Measurements from ENCODE around the gene ST8SIA5. TPM values are rescaled to one million over a fixed set of nuclear protein-coding genes. Genes with fewer than 3 reads are reported as not detected.

Gene ST8SIA5
- total RNA-seq, 2 experiments from 2014 or later, result not detected

DNA sequence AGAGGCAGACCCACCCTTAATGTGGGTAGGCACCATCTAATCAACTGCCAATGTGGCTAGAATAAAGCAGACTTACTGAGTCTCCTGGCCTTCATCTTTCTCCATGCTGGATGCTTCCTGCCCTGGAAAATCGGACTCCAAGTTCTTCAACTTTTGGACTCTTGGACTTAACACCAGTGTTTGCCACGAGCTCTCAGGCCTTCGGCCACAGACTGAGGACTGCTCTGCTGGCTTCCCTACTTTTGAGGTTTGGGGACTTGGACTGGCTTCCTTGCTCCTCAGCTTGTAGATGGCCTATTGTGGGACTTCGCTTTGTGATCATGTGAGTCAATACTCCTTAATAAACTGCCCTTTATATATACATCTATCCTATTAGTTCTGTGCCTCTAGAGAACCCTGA lies 21.9 kb downstream of the ST8SIA5 start:
- Mint-ChIP-seq H3K27ac (no peak overlapping the region), H3K9me3 (peaks cover 3% of the 10 kb centered on the region), H3K4me1 (ENCODE audit: low read depth) (no peaks in the 10 kb centered on the region), H3K27me3 (peaks cover 18% of the 10 kb centered on the region), H3K4me3 (no peak overlapping the region), H3K36me3 (ENCODE audit: low read depth) (no peaks in the 10 kb centered on the region)
- POLR2A ChIA-PET, result no interaction called here
- CTCF ChIA-PET, result no interaction called here
- DNase-seq (no peak), ATAC-seq (no peak)
- intact Hi-C loops (cut with micrococcal nuclease), result no loop called here
- TF ChIP-seq, protein P1, sequence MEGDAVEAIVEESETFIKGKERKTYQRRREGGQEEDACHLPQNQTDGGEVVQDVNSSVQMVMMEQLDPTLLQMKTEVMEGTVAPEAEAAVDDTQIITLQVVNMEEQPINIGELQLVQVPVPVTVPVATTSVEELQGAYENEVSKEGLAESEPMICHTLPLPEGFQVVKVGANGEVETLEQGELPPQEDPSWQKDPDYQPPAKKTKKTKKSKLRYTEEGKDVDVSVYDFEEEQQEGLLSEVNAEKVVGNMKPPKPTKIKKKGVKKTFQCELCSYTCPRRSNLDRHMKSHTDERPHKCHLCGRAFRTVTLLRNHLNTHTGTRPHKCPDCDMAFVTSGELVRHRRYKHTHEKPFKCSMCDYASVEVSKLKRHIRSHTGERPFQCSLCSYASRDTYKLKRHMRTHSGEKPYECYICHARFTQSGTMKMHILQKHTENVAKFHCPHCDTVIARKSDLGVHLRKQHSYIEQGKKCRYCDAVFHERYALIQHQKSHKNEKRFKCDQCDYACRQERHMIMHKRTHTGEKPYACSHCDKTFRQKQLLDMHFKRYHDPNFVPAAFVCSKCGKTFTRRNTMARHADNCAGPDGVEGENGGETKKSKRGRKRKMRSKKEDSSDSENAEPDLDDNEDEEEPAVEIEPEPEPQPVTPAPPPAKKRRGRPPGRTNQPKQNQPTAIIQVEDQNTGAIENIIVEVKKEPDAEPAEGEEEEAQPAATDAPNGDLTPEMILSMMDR (IDR thresholded peaks at IDR 0.05), result no peak

DNA sequence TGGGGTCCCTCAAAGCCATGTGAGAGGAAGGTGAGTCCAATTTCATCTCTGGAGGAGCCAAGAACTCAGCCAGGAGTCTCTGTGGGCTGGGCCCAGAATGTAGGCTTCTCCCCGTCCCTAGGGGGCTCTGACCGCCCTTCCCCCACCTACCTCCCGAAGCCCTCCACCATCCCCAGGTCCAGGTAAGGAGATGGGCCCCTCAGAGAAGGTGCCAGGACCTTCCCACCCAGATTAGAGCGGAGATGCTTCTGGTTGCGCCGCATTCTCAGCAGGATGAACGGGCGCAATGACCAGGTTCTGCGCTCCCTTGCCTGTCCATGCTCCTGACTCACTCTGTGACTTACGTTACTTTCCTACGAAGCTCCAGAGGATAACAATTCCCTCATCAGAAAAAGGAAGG lies 23.0 kb downstream of the ST8SIA5 start:
- no peak for ATAC-seq
- H3K4me1 Mint-ChIP-seq (ENCODE audit: low read depth), result no peaks in the 10 kb centered on the region
- POLR2A ChIA-PET, result no interaction called here
- no peak overlapping the region for H3K27ac Mint-ChIP-seq
- no peak overlapping the region for H3K4me3 Mint-ChIP-seq
- TF ChIP-seq, protein P1 (IDR thresholded peaks at IDR 0.05), result no peak
- peaks cover 2% of the 10 kb centered on the region for H3K9me3 Mint-ChIP-seq
- H3K36me3 Mint-ChIP-seq (ENCODE audit: low read depth), result no peaks in the 10 kb centered on the region
- peaks cover 13% of the 10 kb centered on the region for H3K27me3 Mint-ChIP-seq
- intact Hi-C loops (cut with micrococcal nuclease), result no loop called here
- DNase-seq, result no peak
- CTCF ChIA-PET, result no interaction called here

DNA sequence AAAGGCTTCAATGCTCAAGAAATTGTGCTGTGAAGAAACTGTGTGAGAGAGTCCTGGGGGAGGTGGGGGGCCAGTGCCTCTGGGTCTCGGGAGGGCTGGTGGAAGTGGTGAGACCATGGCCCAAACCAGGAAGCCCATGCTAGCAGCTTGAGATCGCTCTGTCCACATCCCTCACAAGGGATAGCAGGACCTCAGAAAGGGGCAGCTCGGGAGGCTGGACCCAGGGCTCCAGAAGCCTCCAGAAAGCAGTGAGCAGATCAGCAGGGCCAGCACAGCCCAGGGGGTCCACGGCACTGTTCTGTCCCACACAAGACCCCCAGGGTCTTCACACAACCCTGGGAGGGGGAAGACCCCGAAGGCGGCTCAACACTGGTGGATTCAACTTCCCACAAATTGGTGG lies 24.1 kb downstream of the ST8SIA5 start:
- CTCF ChIA-PET, result no interaction called here
- Mint-ChIP-seq H3K27ac (no peak overlapping the region), H3K4me3 (no peak overlapping the region), H3K4me1 (ENCODE audit: low read depth) (no peaks in the 10 kb centered on the region), H3K27me3 (peaks cover 8% of the 10 kb centered on the region), H3K9me3 (peaks cover 2% of the 10 kb centered on the region), H3K36me3 (ENCODE audit: low read depth) (no peaks in the 10 kb centered on the region)
- DNase-seq (no peak), ATAC-seq (no peak)
- TF ChIP-seq, protein P1 (IDR thresholded peaks at IDR 0.05), result no peak
- intact Hi-C loops (cut with micrococcal nuclease), result no loop called here
- POLR2A ChIA-PET, result no interaction called here

GRCh38 chr18:46732201-46732600 lies 24.7 kb downstream of the ST8SIA5 start:
- TF ChIP-seq, protein P1 (IDR thresholded peaks at IDR 0.05), result no peak
- ATAC-seq (no peak), DNase-seq (no peak)
- CTCF ChIA-PET, result no interaction called here
- peaks cover 2% of the 10 kb centered on the region for H3K9me3 Mint-ChIP-seq
- H3K27ac Mint-ChIP-seq, result no peak overlapping the region
- H3K4me1 Mint-ChIP-seq (ENCODE audit: low read depth), result no peaks in the 10 kb centered on the region
- intact Hi-C loops (cut with micrococcal nuclease), result no loop called here
- no peaks in the 10 kb centered on the region for H3K36me3 Mint-ChIP-seq (ENCODE audit: low read depth)
- no peak overlapping the region for H3K4me3 Mint-ChIP-seq
- POLR2A ChIA-PET, result no interaction called here
- H3K27me3 Mint-ChIP-seq, result peaks cover 8% of the 10 kb centered on the region

DNA sequence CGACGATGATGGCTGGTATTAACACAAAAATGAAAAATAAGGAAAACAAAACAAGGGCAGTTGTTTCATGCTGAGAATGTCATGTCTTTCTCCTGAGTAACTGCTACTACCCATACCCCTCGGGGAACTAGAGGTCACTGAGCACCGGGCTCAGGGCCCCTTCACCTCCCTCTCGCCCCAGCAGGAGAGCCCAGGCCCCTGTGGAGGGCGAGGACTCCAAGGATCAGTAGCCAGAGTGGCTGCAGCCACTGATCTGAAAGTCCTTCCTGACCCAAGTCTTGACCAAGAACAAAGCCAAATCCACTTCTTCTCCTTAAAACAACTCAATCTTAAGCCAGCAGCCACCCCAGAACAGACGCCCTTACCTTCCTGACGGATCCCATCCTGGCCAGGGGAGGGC lies 25.5 kb downstream of the ST8SIA5 start:
- no peak for DNase-seq
- Mint-ChIP-seq H3K27ac (no peak overlapping the region), H3K36me3 (ENCODE audit: low read depth) (no peaks in the 10 kb centered on the region), H3K4me3 (no peak overlapping the region), H3K9me3 (peaks cover 2% of the 10 kb centered on the region), H3K27me3 (peaks cover 5% of the 10 kb centered on the region), H3K4me1 (ENCODE audit: low read depth) (no peaks in the 10 kb centered on the region)
- intact Hi-C loops (cut with micrococcal nuclease), result no loop called here
- TF ChIP-seq, protein P1 (IDR thresholded peaks at IDR 0.05), result no peak
- no peak for ATAC-seq
- CTCF ChIA-PET, result no interaction called here
- POLR2A ChIA-PET, result no interaction called here
